ENCODE data around the gene GRIK2. TPM values are rescaled to one million over a fixed set of nuclear protein-coding genes. Genes with fewer than 3 reads are reported as not detected.

GRIK2 gene
- total RNA-seq, 1 donor from 2014 or later = 2.5 TPM

DNA sequence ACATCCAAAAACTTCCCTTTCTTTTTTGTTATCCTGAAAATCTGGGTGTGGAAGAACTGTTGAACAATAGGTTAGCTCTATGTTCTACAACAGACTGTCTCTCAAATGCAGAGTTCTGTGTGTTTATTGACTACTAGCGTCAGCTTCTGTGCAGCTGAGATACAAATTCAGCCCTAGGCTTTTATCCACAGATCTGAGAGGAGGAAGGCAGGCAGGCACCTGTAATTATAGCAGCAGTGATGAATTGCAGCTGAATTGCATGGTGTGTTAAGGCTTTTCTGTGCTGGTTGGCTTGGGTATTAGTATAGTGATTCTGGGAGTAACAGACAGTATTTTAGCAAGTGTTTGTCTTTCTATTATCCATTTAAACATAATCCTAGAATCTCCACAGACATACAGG, 24.4 kb downstream of the GRIK2 start:
- H3K27me3 Mint-ChIP-seq (ENCODE audit: low read depth, unreplicated experiment) = no peaks in the 10 kb centered on the region

DNA sequence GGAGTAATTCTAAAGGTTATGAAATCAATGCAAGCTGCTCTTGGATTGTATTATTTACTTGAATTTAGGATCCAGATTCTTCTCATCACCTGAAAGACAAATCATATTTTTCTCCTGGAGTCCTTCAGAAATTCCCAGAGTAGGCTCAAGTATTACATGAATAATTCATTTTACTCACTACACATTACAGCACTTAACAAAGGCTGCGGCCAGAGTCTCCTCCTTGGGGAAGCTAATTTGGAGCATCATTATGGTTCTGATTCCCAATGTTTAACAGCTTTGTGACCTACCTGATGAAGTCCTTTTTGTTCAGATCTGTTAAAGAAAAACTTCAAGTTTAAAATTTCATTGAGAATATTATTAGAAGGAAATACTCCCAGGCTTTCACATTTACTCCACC, 28.7 kb downstream of the GRIK2 start:
- Mint-ChIP-seq H3K4me1 (ENCODE audit: low read depth, unreplicated experiment) (no peaks in the 10 kb centered on the region), H3K27me3 (ENCODE audit: low read depth, unreplicated experiment) (no peaks in the 10 kb centered on the region), H3K4me3 (ENCODE audit: unreplicated experiment) (no peak overlapping the region), H3K9me3 (ENCODE audit: unreplicated experiment) (no peaks in the 10 kb centered on the region), H3K27ac (ENCODE audit: unreplicated experiment) (no peak overlapping the region), H3K36me3 (ENCODE audit: low read depth, unreplicated experiment) (no peaks in the 10 kb centered on the region)
- Histone ChIP-seq H3K4me2 (ENCODE audit: low read length) (no peak overlapping the region), H3K9me3 (ENCODE audit: insufficient read depth, low read depth, low read length) (no peaks in the 10 kb centered on the region), H3K4me3 (ENCODE audit: insufficient read depth, low read depth, low read length) (no peak overlapping the region), H3K27me3 (ENCODE audit: insufficient read depth, low read length) (no peaks in the 10 kb centered on the region), H3K4me1 (ENCODE audit: insufficient read depth, low read length) (no peaks in the 10 kb centered on the region), H3K36me3 (ENCODE audit: insufficient read depth, low read length) (no peaks in the 10 kb centered on the region), H2AFZ (ENCODE audit: low read depth, low read length) (no peak overlapping the region), H4K20me1 (ENCODE audit: insufficient read depth, low read length) (no peaks in the 10 kb centered on the region), H3K9ac (ENCODE audit: low read length) (no peak overlapping the region), H3K27ac (ENCODE audit: low read depth, low read length) (no peak overlapping the region), H3K79me2 (ENCODE audit: insufficient read depth, low read length) (no peaks in the 10 kb centered on the region)
- no peak for TF ChIP-seq EZH2 (IDR thresholded peaks at IDR 0.05; ENCODE audit: insufficient read depth, low read length)
- TF ChIP-seq, protein P1, sequence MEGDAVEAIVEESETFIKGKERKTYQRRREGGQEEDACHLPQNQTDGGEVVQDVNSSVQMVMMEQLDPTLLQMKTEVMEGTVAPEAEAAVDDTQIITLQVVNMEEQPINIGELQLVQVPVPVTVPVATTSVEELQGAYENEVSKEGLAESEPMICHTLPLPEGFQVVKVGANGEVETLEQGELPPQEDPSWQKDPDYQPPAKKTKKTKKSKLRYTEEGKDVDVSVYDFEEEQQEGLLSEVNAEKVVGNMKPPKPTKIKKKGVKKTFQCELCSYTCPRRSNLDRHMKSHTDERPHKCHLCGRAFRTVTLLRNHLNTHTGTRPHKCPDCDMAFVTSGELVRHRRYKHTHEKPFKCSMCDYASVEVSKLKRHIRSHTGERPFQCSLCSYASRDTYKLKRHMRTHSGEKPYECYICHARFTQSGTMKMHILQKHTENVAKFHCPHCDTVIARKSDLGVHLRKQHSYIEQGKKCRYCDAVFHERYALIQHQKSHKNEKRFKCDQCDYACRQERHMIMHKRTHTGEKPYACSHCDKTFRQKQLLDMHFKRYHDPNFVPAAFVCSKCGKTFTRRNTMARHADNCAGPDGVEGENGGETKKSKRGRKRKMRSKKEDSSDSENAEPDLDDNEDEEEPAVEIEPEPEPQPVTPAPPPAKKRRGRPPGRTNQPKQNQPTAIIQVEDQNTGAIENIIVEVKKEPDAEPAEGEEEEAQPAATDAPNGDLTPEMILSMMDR (IDR thresholded peaks at IDR 0.05; ENCODE audit: insufficient read depth, low read depth, low read length) = no peak
- FAIRE-seq (no peak), DNase-seq (ENCODE audit: low read depth) (no peak)

More for the DNA sequence above, 24.4 kb downstream of the GRIK2 start:
- no peak for TF ChIP-seq EZH2 (IDR thresholded peaks at IDR 0.05; ENCODE audit: insufficient read depth, low read length)
- TF ChIP-seq, protein P1 (IDR thresholded peaks at IDR 0.05; ENCODE audit: insufficient read depth, low read depth, low read length) = no peak
- Histone ChIP-seq H3K27me3 (ENCODE audit: insufficient read depth, low read length) (no peaks in the 10 kb centered on the region), H3K36me3 (ENCODE audit: insufficient read depth, low read length) (no peaks in the 10 kb centered on the region), H2AFZ (ENCODE audit: low read depth, low read length) (no peak overlapping the region), H3K4me1 (ENCODE audit: insufficient read depth, low read length) (no peaks in the 10 kb centered on the region), H4K20me1 (ENCODE audit: insufficient read depth, low read length) (no peaks in the 10 kb centered on the region), H3K4me2 (ENCODE audit: low read length) (no peak overlapping the region), H3K4me3 (ENCODE audit: insufficient read depth, low read depth, low read length) (no peak overlapping the region), H3K79me2 (ENCODE audit: insufficient read depth, low read length) (no peaks in the 10 kb centered on the region), H3K27ac (ENCODE audit: low read depth, low read length) (no peak overlapping the region), H3K9ac (ENCODE audit: low read length) (no peak overlapping the region), H3K9me3 (ENCODE audit: insufficient read depth, low read depth, low read length) (no peaks in the 10 kb centered on the region)
- no peak for DNase-seq (ENCODE audit: low read depth)
- H3K4me1 Mint-ChIP-seq (ENCODE audit: low read depth, unreplicated experiment) = no peaks in the 10 kb centered on the region
- H3K36me3 Mint-ChIP-seq (ENCODE audit: low read depth, unreplicated experiment) = no peaks in the 10 kb centered on the region
- H3K27ac Mint-ChIP-seq (ENCODE audit: unreplicated experiment) = no peak overlapping the region
- H3K4me3 Mint-ChIP-seq (ENCODE audit: unreplicated experiment) = no peak overlapping the region
- H3K9me3 Mint-ChIP-seq (ENCODE audit: unreplicated experiment) = no peaks in the 10 kb centered on the region
- no peak for FAIRE-seq

DNA sequence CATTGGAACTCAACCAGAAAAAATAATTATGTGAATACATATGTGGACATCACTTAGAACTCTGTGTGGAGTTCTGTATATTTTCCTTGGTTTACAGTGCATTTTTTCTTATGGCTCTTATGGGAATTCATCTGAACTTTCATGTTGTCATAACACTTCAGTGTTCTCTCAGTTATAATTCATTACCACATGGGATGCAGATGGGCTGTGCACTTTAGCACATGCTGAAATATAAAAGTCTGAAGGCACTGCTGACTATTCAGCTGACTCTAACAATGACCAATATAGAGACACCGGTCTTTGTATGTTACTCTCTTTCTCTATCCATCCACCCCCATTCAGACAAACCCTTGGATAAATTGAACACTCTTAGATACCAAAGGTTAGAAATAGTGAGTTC, 29.3 kb downstream of the GRIK2 start:
- Mint-ChIP-seq H3K4me3 (ENCODE audit: unreplicated experiment) (no peak overlapping the region), H3K4me1 (ENCODE audit: low read depth, unreplicated experiment) (no peaks in the 10 kb centered on the region), H3K9me3 (ENCODE audit: unreplicated experiment) (no peaks in the 10 kb centered on the region), H3K27me3 (ENCODE audit: low read depth, unreplicated experiment) (no peaks in the 10 kb centered on the region), H3K27ac (ENCODE audit: unreplicated experiment) (no peak overlapping the region), H3K36me3 (ENCODE audit: low read depth, unreplicated experiment) (no peaks in the 10 kb centered on the region)
- no peaks in the 10 kb centered on the region for H3K9me3 ChIP-seq (ENCODE audit: insufficient read depth, low read depth, low read length)
- DNase-seq (ENCODE audit: low read depth) (no peak), FAIRE-seq (no peak)
- H3K4me2 ChIP-seq (ENCODE audit: low read length) = no peak overlapping the region
- H3K27ac ChIP-seq (ENCODE audit: low read depth, low read length) = no peak overlapping the region
- no peak overlapping the region for H3K4me3 ChIP-seq (ENCODE audit: insufficient read depth, low read depth, low read length)
- no peak overlapping the region for H2AFZ ChIP-seq (ENCODE audit: low read depth, low read length)
- H3K36me3 ChIP-seq (ENCODE audit: insufficient read depth, low read length) = no peaks in the 10 kb centered on the region
- no peaks in the 10 kb centered on the region for H3K79me2 ChIP-seq (ENCODE audit: insufficient read depth, low read length)
- no peaks in the 10 kb centered on the region for H3K4me1 ChIP-seq (ENCODE audit: insufficient read depth, low read length)
- no peaks in the 10 kb centered on the region for H4K20me1 ChIP-seq (ENCODE audit: insufficient read depth, low read length)
- no peak for TF ChIP-seq EZH2 (IDR thresholded peaks at IDR 0.05; ENCODE audit: insufficient read depth, low read length)
- no peak overlapping the region for H3K9ac ChIP-seq (ENCODE audit: low read length)
- no peaks in the 10 kb centered on the region for H3K27me3 ChIP-seq (ENCODE audit: insufficient read depth, low read length)
